ENCODE measurements around the gene TFR2.

TFR2 gene

DNA sequence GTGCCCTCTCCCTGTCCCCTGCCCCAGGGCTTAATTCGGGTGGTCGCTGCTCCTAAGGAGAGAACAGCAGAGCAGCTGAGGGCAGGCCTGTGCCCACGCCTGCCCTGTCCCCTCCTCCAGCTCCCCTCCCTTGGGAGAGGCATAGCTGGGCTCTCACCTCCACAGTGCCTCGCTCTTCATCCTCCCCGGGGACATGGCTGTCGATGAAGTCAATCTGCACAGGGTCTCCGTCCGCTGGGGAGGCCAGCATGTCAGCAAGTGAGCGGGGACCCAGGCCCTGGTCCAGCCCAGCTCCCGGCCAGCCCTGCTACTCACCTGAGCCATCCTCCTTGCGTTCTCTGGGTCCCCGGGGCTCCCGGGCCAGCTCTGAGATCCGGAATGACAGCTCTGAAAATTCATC, 63.8 kb downstream of the TFR2 start:
- TF ChIP-seq CTCF (IDR thresholded peaks at IDR 0.05; ENCODE audit: insufficient read depth, low read length, missing control alignments), result no peak
- no peak for DNase-seq (ENCODE audit: low read depth, low spot score)
- ChIA-PET CTCF (interaction anchor here (0.7 to 2.6 kb wide), 3 partner anchors 13 to 18 kb away, joined by 3 to 18 read pairs (median 4); no protein-coding TSS in a partner anchor), POLR2A (interaction anchor here (1.9 kb wide), 1 partner anchor 9 kb away, joined by 7 read pairs; the partner anchor contains the start of genes FBXO24 and LRCH4)
- H3K4me3 ChIP-seq (ENCODE audit: low read depth, low read length), result no peak overlapping the region

- CTCF ChIA-PET, result interaction anchor here (2.6 kb wide), 1 partner anchor 13 kb away, joined by 18 read pairs; no protein-coding TSS in a partner anchor
- no peak overlapping the region for H3K4me3 ChIP-seq (ENCODE audit: low read depth, low read length)
- POLR2A ChIA-PET, result interaction anchor here (1.9 kb wide), 1 partner anchor 9 kb away, joined by 7 read pairs; the partner anchor contains the start of genes FBXO24 and LRCH4
- DNase-seq (ENCODE audit: low read depth, low spot score), result no peak
- TF ChIP-seq CTCF (IDR thresholded peaks at IDR 0.05; ENCODE audit: insufficient read depth, low read length, missing control alignments), result no peak
Observed at GRCh38 chr7:100577103-100577502, 64.2 kb downstream of the TFR2 start.

- POLR2A ChIA-PET, result interaction anchor here (1.0 kb wide), 1 partner anchor 8 kb away, joined by 4 read pairs; no protein-coding TSS in a partner anchor
- no peak overlapping the region for H3K4me3 ChIP-seq (ENCODE audit: low read depth, low read length)
- TF ChIP-seq CTCF (IDR thresholded peaks at IDR 0.05; ENCODE audit: insufficient read depth, low read length, missing control alignments), result no peak
- CTCF ChIA-PET, result interaction anchor here (1.0 to 2.6 kb wide), 2 partner anchors 12 to 94 kb away, joined by 3 to 18 read pairs; no protein-coding TSS in a partner anchor
- DNase-seq (ENCODE audit: low read depth, low spot score), result no peak
Observed at GRCh38 chr7:100576384-100576993, 64.9 kb downstream of the TFR2 start.

- no peak for DNase-seq (ENCODE audit: low read depth, low spot score)
- H3K4me3 ChIP-seq (ENCODE audit: low read depth, low read length), result no peak overlapping the region
- TF ChIP-seq CTCF (IDR thresholded peaks at IDR 0.05; ENCODE audit: insufficient read depth, low read length, missing control alignments), result no peak
- ChIA-PET POLR2A (interaction anchor here (1.0 kb wide), 1 partner anchor 9 kb away, joined by 4 read pairs; no protein-coding TSS in a partner anchor), CTCF (interaction anchor here (1.0 to 2.6 kb wide), 2 partner anchors 11 to 93 kb away, joined by 3 to 18 read pairs; no protein-coding TSS in a partner anchor)
Observed at GRCh38 chr7:100575746-100576383, 65.5 kb downstream of the TFR2 start.

DNA sequence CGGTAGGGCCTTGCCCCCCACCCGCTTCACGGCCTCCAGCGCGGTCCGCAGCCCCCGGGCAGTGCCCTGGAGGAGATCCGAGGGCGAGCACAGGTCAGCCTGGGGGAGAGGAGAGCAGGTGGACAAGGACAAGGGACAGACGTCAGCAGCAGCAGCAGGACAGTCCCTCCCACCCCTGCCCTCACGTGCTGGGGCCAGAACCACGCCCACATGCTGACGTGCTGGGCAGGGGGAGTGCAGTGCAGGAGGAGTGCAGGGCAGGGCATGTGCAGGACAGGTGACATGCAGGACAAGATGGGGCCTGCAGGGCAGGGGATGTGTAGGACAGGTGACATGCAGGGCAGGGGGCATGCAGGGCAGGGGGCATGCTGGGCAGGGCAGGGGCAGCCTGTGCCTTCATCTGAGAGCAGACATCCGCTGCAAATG, 66.1 kb downstream of the TFR2 start:
- ChIA-PET CTCF (no interaction called here), POLR2A (interaction anchor here (1.0 kb wide), 1 partner anchor 9 kb away, joined by 4 read pairs; no protein-coding TSS in a partner anchor)
- no peak overlapping the region for H3K4me3 ChIP-seq (ENCODE audit: low read depth, low read length)
- no peak for TF ChIP-seq CTCF (IDR thresholded peaks at IDR 0.05; ENCODE audit: insufficient read depth, low read length, missing control alignments)
- no peak for DNase-seq (ENCODE audit: low read depth, low spot score)

All from AG04449 (cell line).